ENCODE data around the gene DTWD2. TPM values are rescaled to one million over a fixed set of nuclear protein-coding genes. Genes with fewer than 3 reads are reported as not detected.

DTWD2 gene
- total and polyA plus RNA-seq, 2 of the 4 experiments (the other 2 are of a cell fraction): 1.2 to 1.8 TPM

- Histone ChIP-seq H3K56ac (ENCODE audit: extremely low read depth, insufficient read depth, low read length) (no peak overlapping the region), H3K4me1 (ENCODE audit: control insufficient read depth, insufficient read depth, low read length) (no peaks in the 10 kb centered on the region), H2BK20ac (ENCODE audit: low read depth, low read length) (no peak overlapping the region), H3K27ac (ENCODE audit: insufficient read depth, low read length) (no peak overlapping the region), H3K14ac (replicated peaks; ENCODE audit: low read depth, low read length) (no peak overlapping the region), H2AK5ac (ENCODE audit: low read depth, low read length) (no peak overlapping the region), H4K5ac (ENCODE audit: low read depth, low read length) (no peak overlapping the region), H2AK9ac (replicated peaks; ENCODE audit: low read depth, low read length, poor library complexity) (no peak overlapping the region), H4K20me1 (ENCODE audit: insufficient read depth, low read length) (no peaks in the 10 kb centered on the region), H3K9ac (ENCODE audit: low read depth, low read length) (no peak overlapping the region), H3K4me3 (ENCODE audit: insufficient read depth, low read depth, low read length) (no peak overlapping the region), H3K4ac (ENCODE audit: low read depth, low read length) (no peak overlapping the region), H4K8ac (ENCODE audit: low read depth in 2 of 2, low read length in 2 of 2) (no peak overlapping the region), H2BK5ac (ENCODE audit: low read depth, low read length, poor library complexity, severe bottlenecking) (no peak overlapping the region), H3K9me1 (ENCODE audit: insufficient read depth, low read length) (no peaks in the 10 kb centered on the region), H3K18ac (ENCODE audit: low read depth, low read length) (no peak overlapping the region), H2BK15ac (ENCODE audit: low read depth, low read length) (no peak overlapping the region), H2AFZ (replicated peaks; ENCODE audit: low read length, poor library complexity) (no peak overlapping the region), H3K79me1 (ENCODE audit: low read depth in 1 of 2, low read length in 2 of 2) (no peaks in the 10 kb centered on the region), H3K27me3 (ENCODE audit: control insufficient read depth, insufficient read depth, low read length) (no peaks in the 10 kb centered on the region), H2BK120ac (ENCODE audit: low read depth, low read length) (no peak overlapping the region), H3K4me2 (ENCODE audit: low read depth, low read length) (no peak overlapping the region), H3K9me3 (ENCODE audit: control insufficient read depth, insufficient read depth, low read length) (no peaks in the 10 kb centered on the region), H3K23ac (ENCODE audit: low read depth, low read length) (no peak overlapping the region), H3K36me3 (ENCODE audit: control insufficient read depth, insufficient read depth, low read length) (no peaks in the 10 kb centered on the region), H4K91ac (ENCODE audit: insufficient read depth, low read depth, low read length) (no peak overlapping the region)
- in situ Hi-C loops (cut with MboI; ENCODE audit: low sequenced_read_pairs) (loop anchor here (25.0 kb wide), 1 partner anchor 1326 kb away; no protein-coding TSS in a partner anchor), dilution Hi-C loops (cut with HindIII; ENCODE audit: low sequenced_read_pairs, unreplicated experiment) (no loop called here), intact Hi-C loops (cut with micrococcal nuclease) (no loop called here)
- ChIA-PET POLR2A (ENCODE audit: unreplicated experiment) (no interaction called here), CTCF (no interaction called here)
- no peak for DNase-seq
- BruUV-seq (replicated peaks): no TSS peak
- ATAC-seq (ENCODE audit: low read depth): no peak
- 52% methylated on average over 2 of the region's 2 CpGs; no CpG with 5 or more reads in 1 of the 2 experiments for WGBS, 2 experiments (ENCODE audit: extremely low coverage in 2 of 2, insufficient read length in 1 of 2)
- TF ChIP-seq BHLHE40 (IDR thresholded peaks at IDR 0.05; ENCODE audit: low read depth, low read length) (no peak), RFX5 (IDR thresholded peaks at IDR 0.05; ENCODE audit: low read depth, low read length) (no peak), CHD1 (IDR thresholded peaks at IDR 0.05; ENCODE audit: low read depth, low read length) (no peak), CEBPB (IDR thresholded peaks at IDR 0.05; ENCODE audit: low read depth, low read length) (no peak), MXI1 (IDR thresholded peaks at IDR 0.05; ENCODE audit: borderline replicate concordance, low read depth, low read length) (no peak), SMC3 (IDR thresholded peaks at IDR 0.05; ENCODE audit: low read depth, low read length) (no peak), RCOR1 (IDR thresholded peaks at IDR 0.05; ENCODE audit: insufficient replicate concordance, low read length) (no peak), MAZ (IDR thresholded peaks at IDR 0.05; ENCODE audit: borderline replicate concordance, low read depth, low read length) (no peak), NFE2L2 (IDR thresholded peaks at IDR 0.05; ENCODE audit: low read depth, low read length) (no peak), MAFK (IDR thresholded peaks at IDR 0.05; ENCODE audit: low read depth, low read length) (no peak), USF2 (IDR thresholded peaks at IDR 0.05; ENCODE audit: low read depth, low read length) (no peak)
- TF ChIP-seq, protein P1, sequence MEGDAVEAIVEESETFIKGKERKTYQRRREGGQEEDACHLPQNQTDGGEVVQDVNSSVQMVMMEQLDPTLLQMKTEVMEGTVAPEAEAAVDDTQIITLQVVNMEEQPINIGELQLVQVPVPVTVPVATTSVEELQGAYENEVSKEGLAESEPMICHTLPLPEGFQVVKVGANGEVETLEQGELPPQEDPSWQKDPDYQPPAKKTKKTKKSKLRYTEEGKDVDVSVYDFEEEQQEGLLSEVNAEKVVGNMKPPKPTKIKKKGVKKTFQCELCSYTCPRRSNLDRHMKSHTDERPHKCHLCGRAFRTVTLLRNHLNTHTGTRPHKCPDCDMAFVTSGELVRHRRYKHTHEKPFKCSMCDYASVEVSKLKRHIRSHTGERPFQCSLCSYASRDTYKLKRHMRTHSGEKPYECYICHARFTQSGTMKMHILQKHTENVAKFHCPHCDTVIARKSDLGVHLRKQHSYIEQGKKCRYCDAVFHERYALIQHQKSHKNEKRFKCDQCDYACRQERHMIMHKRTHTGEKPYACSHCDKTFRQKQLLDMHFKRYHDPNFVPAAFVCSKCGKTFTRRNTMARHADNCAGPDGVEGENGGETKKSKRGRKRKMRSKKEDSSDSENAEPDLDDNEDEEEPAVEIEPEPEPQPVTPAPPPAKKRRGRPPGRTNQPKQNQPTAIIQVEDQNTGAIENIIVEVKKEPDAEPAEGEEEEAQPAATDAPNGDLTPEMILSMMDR (conservative IDR thresholded peaks at IDR 0.05; ENCODE audit: low read depth, low read length): no peak
- TF ChIP-seq, protein P2, sequence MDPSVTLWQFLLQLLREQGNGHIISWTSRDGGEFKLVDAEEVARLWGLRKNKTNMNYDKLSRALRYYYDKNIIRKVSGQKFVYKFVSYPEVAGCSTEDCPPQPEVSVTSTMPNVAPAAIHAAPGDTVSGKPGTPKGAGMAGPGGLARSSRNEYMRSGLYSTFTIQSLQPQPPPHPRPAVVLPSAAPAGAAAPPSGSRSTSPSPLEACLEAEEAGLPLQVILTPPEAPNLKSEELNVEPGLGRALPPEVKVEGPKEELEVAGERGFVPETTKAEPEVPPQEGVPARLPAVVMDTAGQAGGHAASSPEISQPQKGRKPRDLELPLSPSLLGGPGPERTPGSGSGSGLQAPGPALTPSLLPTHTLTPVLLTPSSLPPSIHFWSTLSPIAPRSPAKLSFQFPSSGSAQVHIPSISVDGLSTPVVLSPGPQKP (IDR thresholded peaks at IDR 0.05; ENCODE audit: borderline replicate concordance, low read depth, low read length): no peak
Observed at GRCh38 chr5:118788351-118788750, 200.0 kb downstream of the DTWD2 start.
